IMR-90 (cell line): ENCODE results near the gene NFKBIA. TPM values are rescaled to one million over a fixed set of nuclear protein-coding genes. Genes with fewer than 3 reads are reported as not detected.
A peak's percentile ranks its signal among the peaks of the same experiment; 100 is the strongest.

Experiments
- ATAC-seq: fragments of 200-7000 bp; cut with Tn5 transposase; 2 replicates; pipeline ENCODE4 v1.9.1; 2020; ENCODE audit warnings: low read depth, mild to moderate bottlenecking, moderate library complexity
- BruUV-seq: library from RNA; stranded (reverse); fragments of 400-500 nt; replicated peaks from 2 replicates; lab custom pipeline; 2021; lab: Mats Ljungman, UMichigan
- CTCF ChIA-PET: fragments of 300-600 bp; formaldehyde crosslinking; extraction: SDS; loops from one replicate; lab custom pipeline; 2021; ENCODE audit warnings: antibody characterized with exemption; lab: Yijun Ruan, JAX
- POLR2A ChIA-PET: fragments of 300-600 bp; sonication (Branson Sonifier 250); formaldehyde crosslinking; loops from one replicate; lab custom pipeline; 2022; ENCODE audit warnings: antibody characterized with exemption; ENCODE audit not compliant: unreplicated experiment; lab: Charles Lee
- DNase-seq: peaks from one replicate; pipeline ENCODE4 v3.0.0; 2013
- H2AFZ ChIP-seq: replicated peaks from 2 replicates; pipeline ENCODE3; 2013; ENCODE audit warnings: low read length, mild to moderate bottlenecking; ENCODE audit not compliant: poor library complexity
- H2AK5ac ChIP-seq: 2 replicates; pipeline ENCODE4 v1.6.1; 2013; ENCODE audit warnings: low read depth, low read length, inconsistent platforms
- H2AK9ac ChIP-seq: replicated peaks from 2 replicates; pipeline ENCODE3; 2013; ENCODE audit warnings: mild to moderate bottlenecking, low read depth, low read length, moderate library complexity; ENCODE audit not compliant: poor library complexity
- H2BK120ac ChIP-seq: 2 replicates; pipeline ENCODE4 v1.6.1; 2013; ENCODE audit warnings: low read depth, low read length, inconsistent platforms
- H2BK15ac ChIP-seq: 3 replicates; pipeline ENCODE4 v1.6.1; 2013; ENCODE audit warnings: low read depth, low read length, inconsistent platforms
- H2BK20ac ChIP-seq: 2 replicates; pipeline ENCODE4 v1.6.1; 2013; ENCODE audit warnings: low read depth, mild to moderate bottlenecking, inconsistent platforms, low read length, moderate library complexity
- H2BK5ac ChIP-seq: 2 replicates; pipeline ENCODE4 v1.6.1; 2013; ENCODE audit warnings: mild to moderate bottlenecking, low read depth, low read length, inconsistent platforms; ENCODE audit not compliant: poor library complexity, severe bottlenecking
- H3K14ac ChIP-seq: replicated peaks from 2 replicates; pipeline ENCODE4 v1.6.1; 2013; ENCODE audit warnings: low read depth, low read length, inconsistent platforms
- H3K18ac ChIP-seq: 2 replicates; pipeline ENCODE4 v1.6.1; 2013; ENCODE audit warnings: low read depth, low read length, control low read depth
- H3K23ac ChIP-seq: 2 replicates; pipeline ENCODE4 v1.6.1; 2013; ENCODE audit warnings: low read depth, low read length, inconsistent platforms
- H3K27ac ChIP-seq: 2 replicates; pipeline ENCODE4 v1.5.1; 2013; ENCODE audit warnings: mild to moderate bottlenecking, control low read depth, low read length; ENCODE audit not compliant: insufficient read depth
- H3K27me3 ChIP-seq: 2 replicates; pipeline ENCODE4 v1.6.1; 2013; ENCODE audit warnings: low read length; ENCODE audit not compliant: control insufficient read depth, insufficient read depth
- H3K36me3 ChIP-seq: 2 replicates; pipeline ENCODE4 v1.6.1; 2013; ENCODE audit warnings: low read length, mixed read lengths; ENCODE audit not compliant: control insufficient read depth, insufficient read depth
- H3K4ac ChIP-seq: 2 replicates; pipeline ENCODE4 v1.6.1; 2013; ENCODE audit warnings: low read depth, low read length, inconsistent platforms
- H3K4me1 ChIP-seq: 2 replicates; pipeline ENCODE4 v1.6.1; 2013; ENCODE audit warnings: low read length, mixed read lengths; ENCODE audit not compliant: control insufficient read depth, insufficient read depth
- H3K4me2 ChIP-seq: 2 replicates; pipeline ENCODE4 v1.6.1; 2013; ENCODE audit warnings: low read depth, mild to moderate bottlenecking, control low read depth, low read length, moderate library complexity
- H3K4me3 ChIP-seq: 2 replicates; pipeline ENCODE4 v1.5.1; 2013; ENCODE audit warnings: low read depth, mild to moderate bottlenecking, control low read depth, low read length, moderate library complexity; ENCODE audit not compliant: insufficient read depth
- H3K56ac ChIP-seq: 2 replicates; pipeline ENCODE4 v1.6.1; 2013; ENCODE audit warnings: low read length, inconsistent platforms; ENCODE audit not compliant: insufficient read depth; ENCODE audit errors: extremely low read depth
- H3K79me1 ChIP-seq, 2 experiments: 2 replicates each; pipeline ENCODE4 v1.6.1; 2013; ENCODE audit warnings: low read length in 2 of 2, inconsistent platforms in 1 of 2, low read depth in 1 of 2
- H3K9ac ChIP-seq: 2 replicates; pipeline ENCODE4 v1.6.1; 2013; ENCODE audit warnings: low read depth, low read length, control low read depth
- H3K9me1 ChIP-seq: 2 replicates; pipeline ENCODE4 v1.6.1; 2013; ENCODE audit warnings: low read length, inconsistent platforms; ENCODE audit not compliant: insufficient read depth
- H3K9me3 ChIP-seq: 2 replicates; pipeline ENCODE4 v1.6.1; 2013; ENCODE audit warnings: low read length; ENCODE audit not compliant: control insufficient read depth, insufficient read depth
- H4K20me1 ChIP-seq: 2 replicates; pipeline ENCODE4 v1.6.1; 2013; ENCODE audit warnings: low read length, inconsistent platforms; ENCODE audit not compliant: insufficient read depth
- H4K5ac ChIP-seq: 2 replicates; pipeline ENCODE4 v1.6.1; 2013; ENCODE audit warnings: mild to moderate bottlenecking, low read depth, low read length, control low read depth
- H4K8ac ChIP-seq, 2 experiments: 2 replicates each; pipeline ENCODE4 v1.6.1; 2013; ENCODE audit warnings: low read depth in 2 of 2, low read length in 2 of 2, control low read depth in 1 of 2, inconsistent platforms in 1 of 2
- H4K91ac ChIP-seq: 2 replicates; pipeline ENCODE4 v1.6.1; 2013; ENCODE audit warnings: low read depth, low read length, inconsistent platforms; ENCODE audit not compliant: insufficient read depth
- POLR2A ChIP-seq: IDR thresholded peaks from 2 replicates; pipeline ENCODE4 v1.6.1; 2012; ENCODE audit warnings: mild to moderate bottlenecking, low read depth, low read length
- WGBS, 2 experiments: methylation state at CpG; one replicate each; pipeline versions ENCODE4 v1.1.5 to v1.1.7; 2013; ENCODE audit warnings: missing lambda C conversion rate in 2 of 2; ENCODE audit not compliant: insufficient read length in 1 of 2; ENCODE audit errors: extremely low coverage in 2 of 2; 5-methylcytosine and 5-hydroxymethylcytosine counted together
- dilution Hi-C: fragments of 300-500 bp; cut with HindIII; formaldehyde crosslinking; loops from one replicate; pipeline ENCODE4 v1.14.3; 2018; ENCODE audit warnings: low sequenced_read_pairs; ENCODE audit not compliant: unreplicated experiment
- in situ Hi-C: fragments of 300-500 bp; cut with MboI; formaldehyde crosslinking; loops from 3 replicates; pipeline ENCODE4 v1.14.3; 2019; ENCODE audit warnings: low sequenced_read_pairs, inconsistent platforms, mixed read lengths
- intact Hi-C: fragments of 100-400 bp; cut with micrococcal nuclease; formaldehyde crosslinking; loops from 2 replicates; pipeline ENCODE4 v1.10.0; 2022
- polyA plus RNA-seq, 3 experiments: library from polyadenylated mRNA; depleted of rRNA; stranded (reverse); fragments of >200 nt; gene quantifications; 2 replicates each; pipeline ENCODE4 v1.2.3, GENCODE V29; 2012; ENCODE audit warnings: low replicate concordance in 1 of 3
- total RNA-seq: library from RNA; depleted of rRNA; stranded (reverse); fragments of >200 nt; gene quantifications from 2 replicates; pipeline ENCODE4 v1.2.3, GENCODE V29; 2012

The NFKBIA gene
- total and polyA plus RNA-seq, 2 of the 4 experiments (the other 2 are of a cell fraction): 71.1 to 97.1 TPM

GRCh38 chr14:35352274-35353233, 52.0 kb downstream of the NFKBIA start:
- peak; percentile 48; the same call in 1 of the 2 replicates for ATAC-seq
- Histone ChIP-seq H3K4ac (no peak overlapping the region), H4K8ac (peak overlapping the region in 1 of 2 experiments; percentile 45; a peak in 1 of 4 replicates), H2AFZ (peak overlapping the region; percentile 63), H3K4me2 (no peak overlapping the region), H3K27me3 (no peaks in the 10 kb centered on the region), H4K20me1 (no peaks in the 10 kb centered on the region), H3K23ac (0 out of 2 replicates have a peak overlapping the region, but pooled peaks have one; percentile 31), H3K56ac (no peak overlapping the region), H3K18ac (no peak overlapping the region), H2BK15ac (no peak overlapping the region; the same call in 2 of the 3 replicates), H3K4me1 (peaks cover 9% of the 10 kb centered on the region), H2BK20ac (no peak overlapping the region), H3K9me3 (no peaks in the 10 kb centered on the region), H4K91ac (0 out of 2 replicates have a peak overlapping the region, but pooled peaks have one; percentile 15), H4K5ac (no peak overlapping the region), H3K14ac (no peak overlapping the region), H3K4me3 (no peak overlapping the region), H2BK5ac (no peak overlapping the region), H3K9me1 (0 out of 2 replicates have a peak, but pooled peaks cover 3% of the 10 kb centered on the region), H2AK9ac (no peak overlapping the region), H3K36me3 (no peaks in the 10 kb centered on the region), H2BK120ac (no peak overlapping the region), H3K27ac (no peak overlapping the region), H2AK5ac (peak overlapping the region; percentile 74; the same call in 1 of the 2 replicates), H3K9ac (no peak overlapping the region), H3K79me1 (no peaks in the 10 kb centered on the region)
- POLR2A ChIA-PET: no interaction called here
- dilution Hi-C loops: no loop called here
- TF ChIP-seq POLR2A: no peak
- CTCF ChIA-PET: interaction anchor here (1.1 kb wide), 1 partner anchor 13 kb away, joined by 3 read pairs; no protein-coding TSS in a partner anchor
- BruUV-seq: no TSS peak
- intact Hi-C loops: no loop called here
- in situ Hi-C loops: no loop called here
- WGBS, 2 experiments: 88% methylated on average over 6 of the region's 15 CpGs; no CpG with 5 or more reads in 1 of the 2 experiments
- no peak for DNase-seq
